HS-27A (cell line): ENCODE data around the gene PM20D1.
"Not testable (repeated sequence)": the region's sequence is repeated elsewhere in the genome, so short reads cannot be mapped to it uniquely, and the experiment has no call there.

Experiments
- DNase-seq: peaks from one replicate; pipeline ENCODE4 v3.0.0-alpha.2; 2012; ENCODE audit warnings: low read depth, missing footprints

PM20D1 gene, protein sequence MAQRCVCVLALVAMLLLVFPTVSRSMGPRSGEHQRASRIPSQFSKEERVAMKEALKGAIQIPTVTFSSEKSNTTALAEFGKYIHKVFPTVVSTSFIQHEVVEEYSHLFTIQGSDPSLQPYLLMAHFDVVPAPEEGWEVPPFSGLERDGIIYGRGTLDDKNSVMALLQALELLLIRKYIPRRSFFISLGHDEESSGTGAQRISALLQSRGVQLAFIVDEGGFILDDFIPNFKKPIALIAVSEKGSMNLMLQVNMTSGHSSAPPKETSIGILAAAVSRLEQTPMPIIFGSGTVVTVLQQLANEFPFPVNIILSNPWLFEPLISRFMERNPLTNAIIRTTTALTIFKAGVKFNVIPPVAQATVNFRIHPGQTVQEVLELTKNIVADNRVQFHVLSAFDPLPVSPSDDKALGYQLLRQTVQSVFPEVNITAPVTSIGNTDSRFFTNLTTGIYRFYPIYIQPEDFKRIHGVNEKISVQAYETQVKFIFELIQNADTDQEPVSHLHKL

DNA sequence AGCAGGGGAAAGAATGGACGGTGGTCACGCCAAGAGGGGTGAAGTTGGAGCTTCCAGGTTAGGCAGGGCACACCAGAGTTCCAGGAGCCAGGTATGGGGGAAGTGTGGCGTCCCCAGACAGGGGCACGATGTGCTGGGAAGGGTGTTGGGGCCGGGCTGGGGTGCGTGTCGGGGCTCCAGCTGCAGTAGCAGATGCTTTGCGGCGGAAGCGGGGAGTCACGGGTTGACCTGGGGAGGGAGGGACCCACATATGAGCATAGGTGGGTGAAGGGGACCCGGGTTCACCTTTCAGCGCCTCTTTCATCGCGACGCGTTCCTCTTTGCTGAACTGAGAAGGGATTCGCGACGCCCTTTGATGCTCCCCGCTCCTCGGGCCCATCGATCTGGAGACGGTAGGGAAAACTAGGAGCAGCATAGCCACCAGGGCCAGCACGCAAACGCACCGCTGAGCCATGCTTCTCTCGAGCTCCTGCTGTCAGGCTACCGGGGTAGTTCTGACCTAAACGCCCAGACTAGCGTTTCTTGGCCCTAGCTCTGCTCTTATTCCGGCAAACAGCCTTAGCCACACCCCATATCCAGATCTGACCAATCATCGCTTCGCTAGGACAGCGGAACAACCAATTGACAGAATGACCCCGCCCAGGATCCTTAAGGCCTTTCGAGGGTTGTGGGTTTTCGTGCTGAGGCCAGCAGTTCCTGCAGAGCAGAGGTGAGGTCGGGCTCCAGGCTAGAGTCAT is at the start of gene PM20D1:
Gene PM20D1 (minus strand): TSS at position 514 of the 737 bp plus-strand sequence. CDS start 60 bp downstream, at position 454.
- no peak for DNase-seq

DNA sequence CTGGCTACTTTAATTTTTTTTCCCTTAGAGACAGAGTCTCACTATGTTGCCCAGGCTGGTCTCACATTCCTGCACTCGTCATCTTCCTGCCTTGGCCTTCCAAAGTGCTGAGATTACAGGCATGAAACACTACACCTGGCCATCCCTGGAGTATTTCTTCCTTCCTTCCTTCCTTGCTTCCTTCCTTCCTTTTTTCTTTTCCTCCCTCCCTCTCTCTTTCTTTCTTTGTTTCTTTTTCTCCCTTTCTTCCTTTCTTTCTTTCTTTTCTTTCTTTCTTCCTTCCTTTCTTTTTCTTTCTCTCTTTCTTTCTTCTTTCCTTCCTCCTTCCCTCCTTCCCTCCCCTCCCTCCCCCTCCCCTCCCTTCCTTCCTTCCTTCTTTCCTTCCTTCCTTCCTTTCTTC is 46.4 kb upstream of the PM20D1 start:
- no peak for DNase-seq

DNA sequence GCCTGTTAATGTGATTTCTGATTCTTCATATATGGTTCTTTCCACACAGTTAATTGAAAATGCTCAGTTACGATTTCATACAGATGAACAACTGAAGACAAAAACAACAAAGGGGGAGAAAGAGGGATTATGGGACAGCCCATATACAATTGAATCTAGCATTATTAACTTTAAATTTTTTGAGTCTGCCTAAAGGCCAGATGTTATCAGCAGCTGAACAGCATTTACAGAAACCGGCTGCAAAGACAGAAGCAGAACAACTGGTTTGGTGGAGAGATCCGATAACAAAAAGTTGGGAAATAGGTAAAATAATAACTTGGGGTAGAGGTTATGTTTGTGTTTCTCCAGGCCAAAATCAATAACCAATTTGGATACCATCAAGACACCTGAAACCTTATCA is 44.2 kb upstream of the PM20D1 start:
- not testable (repeated sequence) for DNase-seq

DNA sequence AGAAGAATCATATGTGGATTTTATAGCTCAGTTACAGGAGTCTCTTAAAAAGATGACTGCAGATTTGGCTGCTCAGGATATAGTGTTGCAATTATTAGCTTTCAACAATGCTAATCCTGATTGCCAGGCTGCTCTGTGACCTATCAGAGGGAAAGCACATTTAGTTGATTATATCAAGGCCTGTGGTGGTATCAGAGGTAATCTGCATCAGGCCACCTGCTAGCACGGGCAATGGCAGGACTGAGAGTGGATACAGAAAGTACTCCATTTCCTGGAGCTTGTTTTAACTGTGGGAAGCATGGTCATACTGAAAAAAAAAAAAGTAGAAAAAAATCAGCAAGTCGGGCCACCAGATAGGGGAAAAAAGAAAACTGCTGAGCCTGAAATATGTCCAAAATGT is 42.2 kb upstream of the PM20D1 start:
- DNase-seq = not testable (repeated sequence)

DNA sequence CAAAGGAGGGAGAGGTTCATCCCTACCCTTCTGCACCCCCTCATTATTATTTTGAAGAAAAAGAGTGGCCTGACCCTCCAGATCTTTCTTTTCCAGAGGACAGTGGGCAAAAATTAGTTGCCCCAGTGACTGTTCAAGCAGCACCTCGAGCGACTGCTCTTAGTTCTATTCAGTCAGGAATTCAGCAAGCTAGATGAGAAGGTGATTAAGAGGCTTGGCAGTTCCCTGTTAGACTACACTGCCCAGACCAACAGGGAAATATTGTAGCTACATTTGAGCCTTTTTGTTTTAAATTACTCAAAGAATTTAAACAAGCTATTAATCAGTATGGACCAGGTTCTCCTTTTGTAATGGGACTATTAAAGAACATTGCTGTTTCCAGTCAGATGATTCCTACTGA is 41.5 kb upstream of the PM20D1 start:
- not testable (repeated sequence) for DNase-seq

DNA sequence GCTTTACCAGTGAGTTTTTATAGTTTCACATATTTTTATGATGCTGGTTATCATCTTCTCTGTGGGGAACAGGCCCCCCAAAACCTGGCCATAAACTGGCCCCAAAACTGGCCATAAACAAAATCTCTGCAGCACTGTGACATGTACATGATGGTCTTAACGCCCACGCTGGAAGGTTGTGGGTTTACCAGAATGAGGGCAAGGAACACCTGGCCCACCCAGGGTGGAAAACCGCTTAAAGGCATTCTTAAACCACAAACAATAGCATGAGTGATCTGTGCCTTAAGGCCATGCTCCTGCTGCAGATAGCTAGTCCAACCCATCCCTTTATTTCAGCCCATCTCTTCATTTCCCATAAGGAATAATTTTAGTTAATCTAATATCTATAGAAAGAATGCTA is 40.7 kb upstream of the PM20D1 start:
- not testable (repeated sequence) for DNase-seq

DNA sequence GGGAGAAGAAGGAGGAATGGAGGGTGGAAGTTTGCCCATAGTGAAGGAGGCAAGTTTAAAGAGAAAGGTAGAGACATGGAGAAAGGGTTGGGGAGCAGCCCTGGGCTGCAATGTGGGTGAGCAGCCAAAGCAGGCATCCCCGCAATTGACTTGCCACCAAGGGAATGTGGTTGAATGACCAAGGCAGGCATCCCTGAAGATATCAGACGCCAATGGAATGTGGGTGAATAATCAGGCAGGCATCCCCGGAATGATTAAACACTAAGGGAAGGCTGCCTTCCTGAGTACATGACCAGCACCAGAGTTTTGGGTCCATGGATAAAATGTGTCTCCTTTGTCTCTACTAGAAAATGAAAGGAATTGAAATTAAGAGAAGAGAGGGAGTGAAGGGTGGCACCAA is 39.8 kb upstream of the PM20D1 start:
- peak; percentile 85 for DNase-seq

DNA sequence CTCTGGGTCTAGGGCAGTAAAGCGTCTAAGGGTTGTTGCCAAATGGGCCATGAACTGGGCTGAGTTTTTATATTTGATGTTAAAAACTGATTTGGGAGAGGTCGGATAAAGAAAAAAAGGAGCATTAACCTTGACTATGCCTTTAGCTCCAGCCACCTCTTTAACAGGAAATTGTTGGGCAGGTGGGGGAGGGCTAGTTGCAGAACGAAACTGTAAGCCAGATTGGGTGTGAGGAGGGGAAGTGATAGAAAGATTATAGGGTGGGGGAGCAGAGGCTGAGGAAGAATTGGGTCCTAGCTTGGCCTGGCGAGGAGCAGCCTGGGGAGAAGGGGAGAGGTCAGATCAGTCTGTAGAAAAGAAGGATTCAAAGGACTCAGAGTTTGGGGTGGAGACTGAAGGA is 39.1 kb upstream of the PM20D1 start:
- not testable (repeated sequence) for DNase-seq

DNA sequence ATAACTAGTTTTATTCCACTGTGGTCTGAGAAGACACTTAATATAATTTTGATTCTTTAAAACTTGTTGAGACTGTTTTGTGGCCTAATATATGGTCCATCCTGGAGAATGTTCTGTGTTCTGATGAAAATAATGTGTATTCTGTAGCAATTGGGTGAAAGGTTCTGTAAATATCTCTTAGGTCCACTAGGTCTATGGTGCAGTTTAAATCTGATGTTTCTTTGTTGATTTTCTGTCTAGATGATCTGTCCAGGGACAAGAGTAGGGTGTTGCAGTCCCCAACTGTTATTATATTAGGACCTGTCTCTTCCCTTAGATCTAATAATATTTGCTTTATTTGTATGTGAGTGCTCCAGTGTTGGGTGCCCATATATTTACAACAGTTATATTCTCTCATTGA is 33.9 kb upstream of the PM20D1 start:
- no peak for DNase-seq

DNA sequence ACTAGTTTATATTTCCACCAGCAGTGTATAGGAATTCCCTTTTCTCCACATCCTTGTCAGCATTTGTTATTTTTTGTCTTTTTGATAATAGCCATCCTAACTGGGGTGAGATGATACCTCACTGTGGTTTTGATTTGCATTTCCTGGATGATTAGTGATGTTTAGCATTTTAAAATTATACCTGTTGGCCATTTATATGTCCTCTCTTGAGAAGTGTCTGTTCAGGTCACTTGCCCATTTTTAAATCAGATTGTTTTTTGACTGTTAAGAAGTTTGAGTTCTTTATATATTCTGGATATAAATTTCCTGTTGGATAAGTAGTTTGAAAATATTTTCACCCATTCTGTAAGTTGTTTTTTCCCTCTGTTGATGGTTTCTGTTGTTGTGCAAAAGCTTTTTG is 31.0 kb upstream of the PM20D1 start:
- no peak for DNase-seq

DNA sequence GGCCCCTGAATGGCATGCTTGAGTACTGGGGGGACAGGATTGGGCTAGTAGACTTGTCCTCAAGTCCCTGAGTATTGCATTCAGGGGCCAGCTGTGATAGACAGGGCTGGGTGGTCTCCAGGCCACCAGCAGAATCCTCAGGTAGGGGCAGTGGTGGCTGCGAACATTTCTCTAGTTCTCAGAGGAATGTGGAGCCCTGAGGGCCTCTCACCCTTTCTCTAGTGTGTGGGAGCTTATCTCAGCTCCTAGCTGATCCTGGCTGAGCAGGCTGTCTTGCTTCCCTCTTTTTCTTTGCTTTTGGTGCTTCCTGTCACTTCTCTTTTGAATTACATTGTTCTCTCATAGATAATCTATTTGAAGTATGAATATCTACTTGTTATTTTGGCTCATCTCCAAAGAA is 30.0 kb upstream of the PM20D1 start:
- DNase-seq = no peak

DNA sequence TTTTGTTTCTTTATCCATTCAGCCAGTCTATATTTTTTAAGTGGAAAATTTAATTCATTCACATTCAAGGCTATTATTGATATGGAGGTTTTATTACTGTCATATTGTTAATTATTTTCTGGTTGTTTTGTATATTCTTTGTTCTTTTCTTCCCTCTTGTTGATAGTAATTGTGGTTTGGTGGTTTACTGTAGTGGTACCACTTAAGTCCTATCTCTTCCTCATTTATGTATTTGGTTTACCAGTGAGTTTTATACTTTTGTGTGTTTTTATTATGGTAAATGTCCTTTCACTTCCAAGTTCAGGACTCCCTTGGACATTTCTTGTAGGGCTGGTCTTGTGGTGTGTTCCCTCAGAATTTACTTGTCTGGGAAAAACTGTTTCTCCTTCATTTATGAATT is 28.1 kb upstream of the PM20D1 start:
- DNase-seq = no peak

DNA sequence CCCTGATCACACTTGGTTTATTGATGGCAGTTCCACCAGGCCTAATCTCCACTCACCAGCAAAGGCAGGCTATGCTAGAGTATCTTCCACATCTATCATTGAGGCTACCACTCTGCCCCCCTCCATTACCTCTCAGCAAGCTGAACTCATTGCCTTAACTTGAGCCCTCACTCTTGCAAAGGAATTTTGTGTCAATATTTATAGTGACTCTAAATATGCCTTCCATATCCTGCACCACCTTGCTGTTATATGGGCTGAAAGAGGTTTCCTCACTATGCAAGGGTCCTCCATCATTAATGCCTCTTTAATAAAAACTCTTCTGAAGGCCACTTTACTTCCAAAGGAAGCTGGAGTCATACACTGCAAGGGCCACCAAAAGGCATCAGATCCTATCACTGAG is 23.2 kb upstream of the PM20D1 start:
- not testable (repeated sequence) for DNase-seq

DNA sequence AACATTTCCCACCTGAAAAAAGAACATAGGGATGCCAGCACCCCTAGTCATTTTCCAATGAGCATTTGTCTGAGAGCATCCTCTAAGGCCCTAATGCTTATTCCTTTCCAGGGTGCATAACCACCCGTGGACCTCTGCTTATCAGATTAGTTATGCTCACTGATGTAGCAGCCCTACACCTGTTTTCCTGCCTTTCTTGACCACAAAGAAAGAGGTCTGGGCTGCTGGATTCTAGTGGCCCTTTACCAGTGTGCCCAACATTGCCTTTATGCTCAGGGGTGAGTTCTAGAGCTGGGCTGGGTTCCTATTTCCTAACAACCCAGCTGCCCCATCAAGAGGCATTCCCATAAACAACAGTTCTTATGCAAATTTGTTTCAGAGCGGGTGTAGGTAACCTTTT is 20.3 kb upstream of the PM20D1 start:
- no peak for DNase-seq

DNA sequence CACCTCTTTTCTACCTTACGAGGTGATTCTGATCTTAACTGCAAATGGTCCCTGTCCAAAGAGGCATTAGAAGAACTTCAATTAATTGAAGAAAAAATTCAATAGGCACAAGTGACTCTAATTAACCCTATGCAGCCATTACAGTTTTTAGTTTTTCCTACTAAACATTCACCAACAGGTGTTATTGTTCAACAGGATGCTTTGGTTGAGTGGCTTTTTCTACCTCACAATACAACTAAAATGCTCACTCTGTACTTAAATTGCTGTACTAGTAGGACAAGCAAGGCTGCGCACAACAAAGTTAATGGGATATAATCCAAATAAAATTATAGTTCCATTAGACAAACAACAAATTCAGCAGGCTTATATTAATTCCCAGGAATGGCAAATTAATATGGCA is 11.6 kb upstream of the PM20D1 start:
- DNase-seq = no peak

DNA sequence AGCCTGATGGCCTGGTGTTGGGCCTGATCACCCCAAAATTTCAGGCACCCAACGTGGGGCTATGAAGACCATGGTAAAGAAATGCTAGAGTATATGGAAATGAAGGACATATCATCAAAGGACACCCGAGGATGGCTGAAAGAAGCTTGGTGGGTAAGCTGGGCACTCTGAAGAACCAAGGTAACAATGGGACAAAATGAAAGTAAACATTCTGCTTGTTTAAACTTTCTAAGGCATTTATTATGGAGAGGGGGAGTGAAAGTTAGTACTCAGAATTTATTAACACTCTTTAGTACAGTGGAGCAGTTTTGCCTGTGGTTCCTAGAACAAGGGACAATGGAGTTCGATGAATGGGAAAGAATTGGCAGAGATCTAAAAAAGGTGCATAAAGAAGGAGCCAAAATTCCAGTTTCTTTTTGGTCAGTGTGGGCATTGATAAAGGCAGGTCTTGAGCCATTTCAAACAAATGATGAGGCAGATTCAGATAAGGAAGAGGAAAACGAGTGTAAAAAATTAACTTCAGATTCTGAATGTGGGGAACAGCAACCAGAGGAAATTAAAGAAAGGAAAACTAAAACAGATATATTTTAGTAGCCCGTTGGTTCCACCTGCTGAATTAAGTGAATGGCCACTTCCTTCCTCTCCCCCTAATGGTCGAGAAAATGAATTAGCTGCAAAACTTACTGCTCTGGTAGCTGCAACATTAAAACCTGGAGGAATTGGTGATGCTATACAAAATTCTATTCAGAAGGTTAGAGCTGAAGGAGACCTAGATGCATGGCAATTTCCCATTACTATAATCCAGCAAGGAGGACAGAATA is 8.4 kb upstream of the PM20D1 start:
- DNase-seq = no peak

DNA sequence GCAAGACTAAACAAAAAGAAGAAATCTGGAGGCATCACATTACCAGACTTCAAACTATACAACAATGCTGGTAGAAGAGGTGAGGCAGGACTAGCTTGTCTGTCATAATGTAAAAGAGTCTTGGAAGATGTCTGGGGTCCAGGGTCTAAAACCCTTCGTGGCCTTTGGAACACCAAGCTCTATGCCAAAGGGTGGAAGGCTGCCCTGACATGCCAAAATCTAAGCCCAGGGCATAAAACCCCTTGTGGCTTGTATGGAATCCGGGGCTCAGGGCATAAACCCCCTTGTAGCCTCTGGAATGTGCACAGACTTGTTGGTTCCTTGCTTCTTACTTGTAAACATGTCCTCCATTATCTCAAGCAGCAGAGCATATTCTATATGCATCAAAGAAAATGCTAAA is 7.6 kb upstream of the PM20D1 start:
- not testable (repeated sequence) for DNase-seq

DNA sequence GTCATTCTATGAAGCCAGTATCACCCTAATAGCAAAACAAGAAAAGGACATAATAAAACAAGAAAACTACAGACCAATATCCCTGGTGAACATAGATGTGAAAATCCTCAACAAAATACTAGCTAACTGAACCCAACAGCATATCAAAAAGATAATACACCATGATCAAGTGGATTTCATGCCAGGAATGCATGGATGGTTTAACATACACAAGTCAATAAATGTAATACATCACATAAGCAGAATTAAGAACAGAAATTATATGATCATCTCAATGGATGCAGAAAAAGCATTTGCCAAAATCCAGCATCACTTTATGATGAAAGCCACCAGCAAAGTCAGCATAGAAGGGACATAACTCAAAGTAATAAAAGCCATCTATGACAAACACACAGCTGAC is 6.5 kb upstream of the PM20D1 start:
- DNase-seq = no peak

DNA sequence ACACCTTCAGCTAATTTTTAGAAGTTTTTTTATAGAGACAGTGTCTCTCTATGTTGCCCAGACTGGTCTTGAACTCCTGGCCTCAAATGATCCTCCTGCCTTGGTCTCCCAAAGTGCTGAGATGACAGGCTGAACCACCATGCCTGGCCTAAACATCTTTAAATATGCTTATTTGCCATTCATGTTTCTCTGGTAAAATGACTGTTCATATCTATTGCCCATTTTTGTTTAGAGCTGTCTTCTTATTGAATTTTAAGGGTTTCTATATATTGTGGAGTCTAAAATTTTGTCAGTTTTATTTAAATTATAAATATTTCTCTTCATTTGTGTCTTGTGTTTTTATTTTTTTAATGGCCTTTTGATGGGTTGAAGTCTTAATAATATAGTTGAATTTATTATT is 3.0 kb upstream of the PM20D1 start:
- DNase-seq = no peak

DNA sequence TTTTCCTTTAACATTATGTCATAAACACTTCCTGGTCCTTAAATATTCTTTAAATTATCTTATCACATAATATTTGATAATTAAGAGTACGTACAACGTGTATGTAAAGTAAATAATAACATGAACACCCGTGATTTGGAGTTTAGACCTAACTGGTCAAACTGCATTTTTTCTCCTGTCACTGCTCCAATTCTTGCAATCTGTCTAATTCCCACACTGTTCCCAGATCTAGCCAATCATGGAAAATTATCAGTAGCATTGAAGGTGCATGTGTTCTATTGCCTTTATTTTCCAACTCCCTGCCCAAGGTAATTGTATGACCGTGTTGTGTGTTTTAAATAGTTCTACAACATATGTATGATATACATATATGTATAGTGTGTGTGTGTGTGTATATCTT is 2.1 kb upstream of the PM20D1 start:
- no peak for DNase-seq

DNA sequence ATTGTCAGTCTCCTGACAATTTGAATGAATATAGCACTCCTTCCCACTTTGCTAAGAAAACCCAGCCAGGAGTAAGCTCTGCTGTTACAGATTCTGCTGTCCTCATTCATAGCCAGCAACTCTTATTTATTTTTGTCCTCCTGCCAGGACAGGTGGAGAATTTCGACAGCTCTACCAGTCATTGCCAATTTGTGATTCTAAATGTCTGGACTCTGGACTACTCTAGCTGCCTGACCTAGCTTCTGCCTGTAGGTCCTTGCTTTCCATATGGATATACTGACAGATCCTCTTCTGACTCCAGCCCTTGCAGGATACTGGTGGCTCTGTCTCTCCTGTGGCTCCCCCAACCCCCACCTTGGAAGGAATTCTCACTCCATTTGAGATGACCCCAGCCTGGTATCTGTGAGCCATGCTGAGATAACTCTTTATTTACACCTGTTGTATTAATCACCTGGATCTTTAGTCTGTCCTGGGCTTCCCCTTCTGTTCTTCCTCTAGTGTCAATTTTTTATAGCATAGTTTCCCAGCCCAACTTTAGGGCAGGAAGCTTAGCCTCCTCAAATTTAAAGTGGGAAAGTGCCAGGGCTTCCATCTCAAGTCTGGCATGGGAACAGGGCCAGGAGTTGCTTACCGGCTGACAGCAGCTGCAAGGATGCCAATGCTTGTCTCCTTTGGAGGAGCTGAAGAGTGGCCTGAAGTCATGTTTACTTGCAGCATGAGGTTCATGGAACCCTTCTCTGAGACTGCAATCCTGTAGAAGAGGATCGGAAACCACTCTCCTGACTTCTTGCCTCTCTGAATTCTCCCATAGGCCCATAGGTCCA is 6.7 kb downstream of the PM20D1 start:
- DNase-seq = no peak

DNA sequence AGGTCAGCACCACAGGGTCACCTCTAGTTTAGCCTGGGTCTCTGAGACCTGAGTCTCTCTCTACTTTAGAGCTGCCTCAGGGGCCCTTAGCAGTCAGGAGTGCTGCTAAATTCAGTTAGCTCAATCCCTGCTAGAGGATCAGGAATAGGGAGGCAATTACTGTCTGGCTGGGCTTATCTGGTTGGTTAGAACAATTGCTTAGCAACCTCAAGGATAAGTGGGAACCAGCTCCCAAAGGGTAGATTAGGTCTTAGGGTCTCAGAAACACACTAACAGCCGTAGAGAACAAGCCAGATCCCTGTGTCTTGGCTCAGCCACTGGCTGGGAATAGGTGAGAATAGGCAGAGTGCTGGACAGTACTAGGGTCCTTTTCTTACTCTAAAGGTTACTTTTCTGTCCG is 7.7 kb downstream of the PM20D1 start:
- no peak for DNase-seq
